ENCODE measurements around the gene RETREG1.
"Not testable (repeated sequence)": the region's sequence is repeated elsewhere in the genome, so short reads cannot be mapped to it uniquely, and the experiment has no call there.

The RETREG1 gene, protein sequence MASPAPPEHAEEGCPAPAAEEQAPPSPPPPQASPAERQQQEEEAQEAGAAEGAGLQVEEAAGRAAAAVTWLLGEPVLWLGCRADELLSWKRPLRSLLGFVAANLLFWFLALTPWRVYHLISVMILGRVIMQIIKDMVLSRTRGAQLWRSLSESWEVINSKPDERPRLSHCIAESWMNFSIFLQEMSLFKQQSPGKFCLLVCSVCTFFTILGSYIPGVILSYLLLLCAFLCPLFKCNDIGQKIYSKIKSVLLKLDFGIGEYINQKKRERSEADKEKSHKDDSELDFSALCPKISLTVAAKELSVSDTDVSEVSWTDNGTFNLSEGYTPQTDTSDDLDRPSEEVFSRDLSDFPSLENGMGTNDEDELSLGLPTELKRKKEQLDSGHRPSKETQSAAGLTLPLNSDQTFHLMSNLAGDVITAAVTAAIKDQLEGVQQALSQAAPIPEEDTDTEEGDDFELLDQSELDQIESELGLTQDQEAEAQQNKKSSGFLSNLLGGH

DNA sequence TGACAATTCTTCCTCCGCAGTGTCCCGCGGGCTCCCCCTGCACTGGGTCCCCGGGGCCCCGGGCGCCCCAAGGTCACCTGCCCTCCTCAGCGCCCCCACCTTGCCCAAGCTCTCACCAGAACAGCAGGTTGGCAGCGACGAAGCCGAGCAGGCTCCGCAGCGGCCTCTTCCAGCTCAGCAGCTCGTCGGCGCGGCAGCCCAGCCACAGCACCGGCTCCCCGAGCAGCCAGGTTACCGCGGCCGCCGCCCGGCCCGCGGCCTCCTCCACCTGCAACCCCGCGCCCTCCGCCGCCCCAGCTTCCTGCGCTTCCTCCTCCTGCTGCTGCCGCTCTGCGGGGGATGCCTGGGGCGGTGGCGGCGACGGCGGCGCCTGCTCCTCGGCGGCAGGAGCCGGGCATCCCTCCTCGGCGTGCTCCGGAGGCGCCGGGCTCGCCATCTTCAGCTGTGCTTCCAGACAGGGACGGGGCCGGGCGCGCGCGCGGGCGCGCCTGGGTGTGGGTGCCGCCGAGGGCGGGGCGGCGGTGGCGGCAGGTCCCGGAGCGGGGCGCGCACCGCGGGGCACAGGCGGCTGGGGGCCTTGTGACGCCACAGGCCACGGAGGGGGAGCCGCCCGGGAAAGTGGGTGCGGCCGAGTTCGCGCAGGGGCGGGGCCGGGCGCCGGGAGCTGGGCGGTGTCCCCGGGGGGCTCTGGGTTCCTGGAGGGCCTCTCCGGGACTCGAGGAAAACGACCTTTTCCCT, at the start of gene RETREG1:
TSS of gene RETREG1 (minus strand) at position 462 of the 738 bp plus-strand sequence. CDS start at position 436, 26 bp downstream.
- DNase-seq (ENCODE audit: extremely low read depth in 1 of 2, low read depth in 1 of 2) = peak; percentile 59 to 68

DNA sequence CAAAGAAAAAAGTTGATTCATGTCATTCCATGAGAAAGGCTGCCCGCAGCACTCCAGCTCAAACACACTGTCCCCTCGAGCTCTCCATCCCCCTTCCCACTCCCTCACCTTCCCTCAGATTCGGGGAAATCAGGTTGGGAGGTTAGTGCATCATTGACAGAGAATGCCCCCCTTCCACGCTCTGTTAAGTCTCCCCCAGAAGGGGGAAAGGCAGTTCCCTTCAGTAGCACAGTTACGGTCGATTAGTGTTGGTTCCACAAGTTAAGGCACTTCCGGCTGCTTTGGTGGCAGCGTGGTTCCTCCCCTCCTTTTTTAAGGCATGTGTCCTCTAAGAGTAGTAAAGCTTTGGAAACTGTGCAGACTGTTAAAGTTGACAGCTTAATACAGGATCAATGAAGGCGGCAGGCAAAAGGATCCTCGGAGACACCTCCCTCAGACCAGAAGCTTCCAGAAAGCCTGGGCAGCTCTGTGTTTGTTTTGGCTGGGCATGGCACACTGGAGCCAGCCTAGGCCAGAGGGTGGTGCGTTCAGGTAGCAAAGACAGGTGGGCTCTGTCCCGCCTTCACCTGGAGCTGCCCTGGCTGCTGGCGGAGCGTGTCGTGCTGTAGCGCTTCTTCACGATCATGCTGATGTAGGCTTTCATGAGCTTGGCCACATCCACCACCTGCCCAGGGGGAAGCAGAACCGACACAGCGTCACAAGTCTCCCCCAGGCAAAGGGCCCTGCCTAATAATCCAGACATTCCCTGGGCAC, 49.5 kb upstream of the RETREG1 start:
- DNase-seq (ENCODE audit: extremely low read depth in 1 of 2, low read depth in 1 of 2) = no peak

DNA sequence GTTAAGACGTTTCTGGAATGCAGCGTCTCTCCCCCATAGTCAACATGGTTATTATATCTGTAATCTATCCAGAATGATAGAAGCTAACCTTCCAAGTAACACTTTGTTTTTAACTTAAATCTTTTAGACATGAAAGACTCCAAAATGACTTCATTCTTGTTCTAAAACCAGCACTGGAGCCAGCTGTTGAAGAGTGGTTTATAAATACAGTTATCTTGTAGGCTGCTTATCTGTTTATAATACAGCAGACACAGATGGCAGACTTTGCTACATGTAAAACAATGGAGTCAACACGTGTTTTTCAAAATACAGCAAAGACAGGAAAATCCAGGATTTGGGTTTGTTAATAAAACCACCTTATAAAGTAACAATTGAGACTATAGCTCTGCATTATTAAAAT, 48.8 kb upstream of the RETREG1 start:
- no peak for DNase-seq (ENCODE audit: extremely low read depth in 1 of 2, low read depth in 1 of 2)

DNA sequence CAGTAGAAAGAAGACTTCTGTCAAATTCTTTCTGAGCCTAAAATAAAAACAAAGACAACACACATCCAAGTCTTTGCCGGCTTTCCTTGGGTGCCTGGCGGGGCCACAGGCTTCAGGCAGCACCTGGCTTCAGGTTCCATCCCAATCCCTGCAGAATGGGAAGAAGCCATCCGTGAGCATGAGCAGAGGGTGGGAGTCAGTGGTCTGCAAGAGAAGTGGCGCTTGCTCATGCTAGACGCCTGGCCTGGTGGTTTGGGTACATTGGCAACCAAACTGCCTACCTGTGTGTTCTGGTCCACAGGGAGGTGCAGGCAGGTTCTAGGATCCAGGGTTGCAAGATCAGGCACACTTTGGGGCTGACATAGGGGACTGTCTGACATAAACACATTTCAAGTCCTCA, 47.6 kb upstream of the RETREG1 start:
- DNase-seq (ENCODE audit: extremely low read depth in 1 of 2, low read depth in 1 of 2) = no peak

DNA sequence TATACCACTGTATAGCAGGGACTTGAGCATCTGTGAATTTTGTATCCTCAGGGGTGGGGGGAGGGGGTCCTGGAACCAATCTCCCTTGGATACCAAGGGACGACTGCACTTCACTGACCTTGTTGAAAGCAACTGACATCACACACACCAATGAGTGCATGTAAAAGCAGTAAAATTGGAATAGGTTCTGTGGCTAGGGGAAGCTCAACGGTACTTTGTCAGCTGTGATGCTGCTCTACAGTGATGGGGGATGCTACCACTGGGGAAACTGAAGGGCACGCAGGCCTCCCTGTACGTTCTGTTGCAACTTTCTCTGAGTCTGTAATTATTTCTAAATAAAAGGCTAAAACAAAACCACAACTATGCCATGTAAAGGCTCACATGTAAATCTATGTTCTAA, 47.0 kb upstream of the RETREG1 start:
- DNase-seq (ENCODE audit: extremely low read depth in 1 of 2, low read depth in 1 of 2) = no peak

DNA sequence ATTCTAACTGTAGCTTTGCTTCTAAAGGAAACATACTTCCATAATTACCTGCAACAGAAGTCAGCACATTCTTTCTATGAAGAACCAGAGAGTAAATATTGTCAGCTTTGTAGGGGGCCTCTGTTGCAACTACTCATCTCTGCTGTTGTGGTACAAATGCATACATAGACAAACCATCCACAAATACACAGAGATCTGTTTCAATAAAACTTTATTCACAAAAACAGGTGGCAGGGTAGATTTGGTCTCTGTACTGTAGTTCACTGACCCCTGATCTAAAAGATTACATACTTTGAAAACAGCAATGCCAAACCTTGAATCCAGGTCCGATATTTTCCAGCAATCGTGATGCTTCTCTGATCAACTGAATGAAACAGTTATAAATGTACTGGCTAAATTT, 44.9 kb upstream of the RETREG1 start:
- no peak for DNase-seq (ENCODE audit: extremely low read depth in 1 of 2, low read depth in 1 of 2)

DNA sequence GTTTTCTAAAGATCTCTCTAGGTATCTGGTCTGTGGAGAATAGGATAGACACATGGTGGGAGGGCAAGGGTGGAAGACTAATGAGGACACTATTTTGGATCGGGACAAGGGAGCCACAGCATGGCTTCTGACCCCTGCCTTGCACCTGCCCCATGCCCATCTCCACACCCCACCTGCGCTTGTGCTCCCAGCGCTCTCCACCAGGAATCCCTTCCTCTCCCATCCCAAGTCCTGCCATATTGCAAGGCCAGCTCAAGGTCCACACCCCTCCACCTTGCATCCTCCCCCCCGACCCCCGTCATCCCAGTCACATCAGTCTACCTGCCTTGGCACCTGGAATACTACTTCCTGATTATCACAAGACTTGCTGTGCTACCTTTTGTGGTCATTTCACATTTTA, 44.2 kb upstream of the RETREG1 start:
- DNase-seq (ENCODE audit: extremely low read depth in 1 of 2, low read depth in 1 of 2) = no peak

DNA sequence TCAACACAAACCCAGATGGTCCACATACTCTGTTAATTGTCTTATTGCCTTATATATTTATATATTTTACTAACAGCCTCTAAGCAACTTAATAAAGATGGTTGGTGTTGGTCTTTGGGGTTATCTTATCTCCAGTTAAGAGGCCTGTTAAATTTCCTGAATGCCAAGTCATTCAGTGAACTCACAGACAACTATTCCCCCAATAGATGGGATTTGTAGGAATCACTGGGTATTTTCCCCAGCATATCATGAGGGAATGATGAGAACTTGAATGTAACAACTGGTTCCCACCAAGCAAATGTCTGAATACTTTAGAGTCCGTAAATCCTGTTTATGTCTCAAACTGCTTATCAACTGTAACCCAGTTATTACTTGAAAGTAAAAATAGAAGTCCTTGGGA, 42.7 kb upstream of the RETREG1 start:
- no peak for DNase-seq (ENCODE audit: extremely low read depth in 1 of 2, low read depth in 1 of 2)

DNA sequence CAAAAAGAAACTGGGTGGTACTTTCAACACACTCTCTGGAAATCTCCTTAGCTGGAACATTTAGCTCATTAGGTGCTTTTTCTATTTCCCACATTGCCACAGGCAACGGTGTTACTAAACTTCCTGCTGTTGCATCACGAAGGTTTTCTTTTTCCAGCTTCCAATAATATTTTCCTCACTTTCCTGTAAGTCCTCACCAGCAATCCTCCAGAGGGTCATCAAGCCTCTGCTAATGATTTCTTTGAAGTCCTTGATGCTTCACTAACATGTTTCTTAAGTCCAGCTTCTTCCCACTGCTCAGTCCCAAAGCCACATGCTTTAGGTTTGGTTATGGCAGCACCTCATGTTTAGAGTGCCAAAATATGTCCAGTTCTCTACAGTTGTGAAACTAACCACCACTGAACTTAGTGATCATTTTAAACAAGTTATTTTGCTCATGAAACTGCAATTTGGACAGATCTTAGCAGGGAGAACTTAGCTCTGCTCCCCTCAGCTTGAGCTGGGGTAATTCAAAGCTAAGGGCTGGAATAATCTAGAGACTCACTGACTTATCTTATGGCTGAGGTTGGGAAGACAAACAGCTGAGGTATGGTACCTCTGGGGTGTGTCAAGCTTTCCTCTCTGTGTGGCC, 39.9 kb upstream of the RETREG1 start:
- no peak for DNase-seq (ENCODE audit: extremely low read depth in 1 of 2, low read depth in 1 of 2)

DNA sequence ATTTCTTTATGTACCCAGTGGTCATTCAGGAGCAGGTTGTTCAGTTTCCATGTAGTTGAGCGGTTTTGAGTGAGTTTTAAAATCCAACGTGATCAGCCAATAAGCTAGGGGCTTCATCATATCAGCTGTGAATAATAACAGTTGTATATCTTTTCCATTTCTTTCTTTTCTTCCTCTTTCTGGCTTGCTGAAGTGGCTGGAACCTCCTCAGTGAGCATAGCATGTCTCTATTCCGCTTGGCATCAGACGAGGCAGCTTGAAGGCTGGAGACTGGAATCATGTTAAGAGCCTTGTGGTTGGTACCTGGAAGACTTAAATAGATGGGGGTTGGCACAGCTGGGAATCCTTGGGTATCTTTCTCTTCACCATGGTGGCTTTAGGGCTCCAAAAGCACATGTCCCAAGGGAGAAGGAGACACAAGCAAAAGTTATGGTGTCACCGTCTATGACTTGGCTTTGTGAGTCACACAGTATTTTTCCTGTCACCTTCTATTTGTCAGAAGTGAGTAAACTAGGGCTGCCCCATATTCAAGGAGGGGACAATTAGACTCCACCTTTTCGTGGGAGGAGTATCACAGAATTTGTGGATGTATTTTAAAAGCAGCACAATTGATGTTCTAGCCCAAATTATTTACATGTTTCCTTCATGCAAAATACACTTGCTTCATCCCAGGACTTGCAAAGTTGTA, 38.0 kb upstream of the RETREG1 start:
- DNase-seq (ENCODE audit: extremely low read depth in 1 of 2, low read depth in 1 of 2) = no peak

DNA sequence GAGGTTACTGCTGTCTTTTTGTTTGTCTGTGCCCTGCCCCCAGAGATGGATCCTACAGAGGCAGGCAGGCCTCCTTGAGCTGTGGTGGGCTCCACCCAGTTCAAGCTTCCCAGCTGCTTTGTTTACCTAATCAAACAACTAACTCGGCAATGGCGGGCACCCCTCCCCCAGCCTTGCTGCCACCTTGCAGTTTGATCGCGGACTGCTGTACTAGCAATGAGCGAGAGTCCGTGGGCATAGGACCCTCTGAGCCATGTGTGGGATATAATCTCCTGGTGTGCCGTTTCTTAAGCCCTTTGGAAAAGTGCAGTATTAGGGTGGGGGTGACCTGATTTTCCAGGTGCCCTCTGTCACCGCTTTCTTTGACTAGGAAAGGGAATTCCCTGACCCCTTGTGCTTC, 31.9 kb upstream of the RETREG1 start:
- DNase-seq (ENCODE audit: extremely low read depth in 1 of 2, low read depth in 1 of 2) = not testable (repeated sequence)

DNA sequence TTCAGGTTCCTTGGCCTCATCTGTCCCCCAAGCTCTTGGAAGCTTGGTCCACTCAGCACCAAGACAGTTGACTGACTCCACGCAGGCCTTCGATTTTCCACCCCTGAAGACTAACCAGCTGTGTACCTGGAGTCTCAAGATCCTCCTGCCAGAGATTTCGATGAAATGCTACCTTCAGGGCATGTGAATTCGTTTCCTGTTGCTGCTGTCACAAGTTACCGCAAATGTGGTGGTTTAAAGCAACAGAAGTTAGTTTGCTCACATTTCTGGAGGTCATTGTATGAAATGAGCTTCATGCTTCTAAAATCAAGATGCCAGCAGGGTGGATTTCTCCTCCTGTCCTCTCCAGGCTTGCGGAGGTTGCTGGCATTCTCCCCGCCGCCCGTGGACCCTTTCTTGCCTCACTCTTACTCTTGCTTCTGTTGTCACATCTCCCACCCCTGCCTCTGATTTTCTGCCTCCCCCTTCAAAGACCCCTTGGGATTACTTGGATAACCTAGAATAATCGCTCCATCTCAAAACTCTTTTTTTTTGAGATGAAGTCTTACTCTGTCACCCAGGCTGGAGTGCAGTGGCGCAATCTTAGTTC, 27.6 kb upstream of the RETREG1 start:
- DNase-seq (ENCODE audit: extremely low read depth in 1 of 2, low read depth in 1 of 2) = no peak

DNA sequence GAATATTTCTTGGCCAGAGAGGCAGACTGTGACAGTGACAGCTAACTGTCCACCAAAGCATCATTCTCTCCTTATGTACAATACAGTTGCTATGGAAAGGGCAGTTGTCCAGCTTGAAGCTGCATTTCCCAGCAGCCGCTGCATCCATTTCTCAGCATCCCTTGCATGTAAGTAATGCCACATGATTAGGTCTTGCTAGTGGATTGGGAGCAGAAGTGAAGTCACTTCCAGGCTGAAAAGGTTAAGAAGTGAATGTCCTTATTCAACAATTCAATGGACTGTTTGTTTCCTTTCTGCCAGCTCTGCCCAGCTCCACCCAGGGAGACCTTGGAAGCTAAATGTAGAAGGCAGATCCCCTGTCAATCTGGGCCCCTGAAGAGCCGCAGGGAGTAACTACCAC, 26.1 kb upstream of the RETREG1 start:
- DNase-seq (ENCODE audit: extremely low read depth in 1 of 2, low read depth in 1 of 2) = no peak

DNA sequence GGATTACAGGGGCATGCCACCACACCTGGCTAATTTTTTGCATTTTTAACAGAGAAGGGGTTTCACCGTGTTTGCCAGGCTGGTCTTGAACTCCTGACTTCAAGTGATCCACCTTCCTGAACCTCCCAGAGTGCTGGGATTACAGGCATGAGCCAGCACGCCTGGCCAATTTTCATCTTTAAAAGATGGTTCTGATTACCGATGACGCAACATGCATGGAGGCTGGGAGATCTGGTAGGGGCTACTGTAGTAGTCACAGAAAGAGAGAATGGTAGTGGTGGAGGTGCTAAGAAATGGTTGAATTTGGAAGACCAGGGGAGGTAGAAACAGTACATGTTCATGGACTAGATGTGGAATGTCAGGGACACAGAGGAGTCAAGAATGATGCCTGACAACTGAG, 22.4 kb upstream of the RETREG1 start:
- DNase-seq (ENCODE audit: extremely low read depth in 1 of 2, low read depth in 1 of 2) = no peak

DNA sequence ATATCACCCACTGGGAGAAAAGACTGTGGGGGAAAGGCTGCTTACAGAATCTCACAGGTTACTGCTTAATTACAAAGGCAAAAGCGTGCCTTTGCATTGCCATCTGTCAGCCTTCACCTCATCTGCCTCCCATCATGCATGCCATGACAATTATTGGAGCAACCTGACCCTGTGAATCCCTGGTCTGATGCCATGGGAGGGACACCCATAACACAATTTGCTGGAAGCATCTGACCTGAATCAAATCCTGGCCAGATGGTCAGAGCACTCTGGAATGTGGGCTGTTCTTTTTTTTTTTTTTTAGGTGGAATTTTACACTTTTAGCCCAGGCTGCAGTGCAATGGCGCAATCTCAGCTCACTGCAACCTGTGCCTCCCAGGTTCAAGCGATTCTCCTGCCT, 11.6 kb upstream of the RETREG1 start:
- DNase-seq (ENCODE audit: extremely low read depth in 1 of 2, low read depth in 1 of 2) = no peak

DNA sequence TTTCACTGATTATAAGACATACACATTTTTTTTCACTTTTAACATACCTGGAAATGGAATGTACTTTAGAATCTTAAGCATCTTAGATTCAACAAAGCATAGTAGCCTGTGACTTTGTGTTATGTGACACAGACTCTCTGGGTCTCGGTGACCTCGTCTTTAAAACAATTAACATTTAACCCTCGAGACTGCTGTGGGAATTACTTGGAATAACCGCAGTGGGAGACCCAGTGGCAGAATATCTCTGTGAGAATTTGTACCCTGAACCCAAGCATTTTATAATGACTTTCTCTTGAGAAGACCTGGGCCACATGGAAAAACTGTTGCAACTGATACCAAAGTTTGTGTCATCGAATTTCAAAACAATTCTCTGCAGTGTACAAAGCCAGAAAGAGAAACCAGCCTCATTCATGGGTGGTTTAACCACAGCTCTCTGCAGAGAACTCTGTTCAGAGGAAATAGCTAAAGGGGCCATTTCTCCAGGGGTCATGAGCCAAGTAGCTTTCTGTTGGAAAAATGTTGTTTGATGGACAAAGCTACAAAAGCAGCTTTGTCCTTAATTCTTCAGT, 10.0 kb upstream of the RETREG1 start:
- no peak for DNase-seq (ENCODE audit: extremely low read depth in 1 of 2, low read depth in 1 of 2)

DNA sequence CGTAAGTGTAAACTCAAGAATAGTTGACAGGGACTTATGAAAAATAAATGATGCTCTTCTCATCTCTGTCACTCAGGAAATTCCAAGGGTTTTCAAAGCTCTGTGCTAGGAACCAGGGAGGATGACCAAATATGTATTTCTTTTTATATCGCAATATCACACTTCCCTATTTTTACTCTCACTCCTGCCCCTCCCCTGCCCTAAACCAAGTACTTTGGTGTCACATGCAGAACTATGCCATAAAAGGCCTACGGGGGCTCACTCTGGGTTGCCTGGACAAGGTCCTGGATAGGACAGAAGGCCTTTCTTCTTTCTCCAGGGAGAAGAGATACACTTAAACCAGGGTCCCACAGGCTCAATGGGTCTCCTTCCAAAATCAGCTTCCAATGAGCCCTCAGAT, 8.3 kb upstream of the RETREG1 start:
- DNase-seq (ENCODE audit: extremely low read depth in 1 of 2, low read depth in 1 of 2) = no peak

DNA sequence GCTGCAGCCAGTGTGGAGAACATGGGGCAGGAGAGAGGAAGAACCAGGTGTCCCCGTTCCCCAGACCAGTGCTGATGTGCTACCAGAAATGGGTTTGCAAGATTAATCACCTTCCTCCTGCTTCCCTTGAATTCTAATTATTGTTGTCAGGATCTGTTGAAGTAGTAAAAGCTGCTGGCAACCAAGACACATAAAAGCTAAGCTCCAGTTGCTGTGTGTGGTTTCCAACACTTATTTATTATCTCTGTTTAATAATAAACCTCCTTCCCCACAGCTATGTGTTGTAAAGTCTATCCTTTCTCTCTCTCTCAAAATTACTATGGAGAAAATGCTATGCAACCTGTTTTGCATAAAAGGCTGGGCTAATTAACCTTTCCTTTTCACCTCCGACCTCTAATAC, 2.3 kb upstream of the RETREG1 start:
- DNase-seq (ENCODE audit: extremely low read depth in 1 of 2, low read depth in 1 of 2) = no peak

DNA sequence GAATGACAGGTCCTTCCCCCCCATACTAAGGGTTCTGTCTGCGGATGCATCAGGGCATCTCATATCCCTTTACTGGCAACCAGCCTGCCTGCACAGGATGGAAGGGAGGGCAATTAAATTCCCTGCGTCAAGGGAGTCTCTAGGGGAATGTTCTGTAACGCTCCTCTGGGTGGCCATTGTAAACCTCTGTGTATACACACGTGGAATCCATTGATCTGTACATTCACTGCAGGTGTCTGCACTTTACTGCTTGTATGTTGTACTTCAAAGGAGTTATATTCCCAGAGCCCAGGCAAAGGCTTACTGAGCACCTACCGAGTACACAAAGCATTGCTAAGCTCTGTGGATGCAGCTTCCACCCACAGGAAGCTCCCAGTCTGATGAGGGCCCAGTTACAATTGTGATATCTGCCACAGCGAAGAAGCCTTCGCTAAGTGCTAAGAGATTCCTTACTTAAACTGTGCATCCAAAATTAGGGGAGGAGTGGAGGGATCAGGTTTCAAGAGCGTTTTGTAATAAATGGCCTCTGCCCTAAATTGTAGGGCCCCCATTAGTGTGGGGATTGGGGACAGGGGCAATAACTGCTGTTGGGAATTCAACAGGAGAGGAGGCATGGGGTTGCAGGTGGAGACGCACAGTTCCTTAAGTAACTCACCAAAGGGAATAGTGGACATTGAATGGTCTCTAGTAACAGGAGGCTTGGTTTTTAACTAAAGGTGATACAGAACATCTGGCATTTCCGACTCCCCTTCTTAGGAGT, 1.5 kb upstream of the RETREG1 start:
- no peak for DNase-seq (ENCODE audit: extremely low read depth in 1 of 2, low read depth in 1 of 2)

Measured in stimulated activated CD8-positive, alpha-beta memory T cell treated with anti-CD3 and anti-CD28 coated beads, Interleukin-7, amount 100 ng/mL, for 48 hours (primary cell).